ENCODE data around the gene CKAP5. TPM values are rescaled to one million over a fixed set of nuclear protein-coding genes. Genes with fewer than 3 reads are reported as not detected.

The CKAP5 gene
- total and polyA plus RNA-seq, 2 donors (not counting 1 experiment from before 2014, with no cell fraction given): 64.7 to 111 TPM

GRCh38 chr11:46728659-46729040 lies 117.4 kb downstream of the CKAP5 start:
- Histone ChIP-seq H3K79me2 (ENCODE audit: control insufficient read depth, insufficient read depth, low read length) (no peaks in the 10 kb centered on the region), H3K36me3 (ENCODE audit: control insufficient read depth, insufficient read depth, low read length) (no peaks in the 10 kb centered on the region), H4K20me1 (ENCODE audit: control insufficient read depth, extremely low read depth, insufficient read depth, low read length) (no peaks in the 10 kb centered on the region), H3K4me2 (ENCODE audit: extremely low read depth, insufficient read depth, low read length) (no peak overlapping the region), H3K4me3 (replicated peaks in 1 of 4; ENCODE audit: control extremely low read depth in 1 of 4, insufficient read depth in 1 of 4, low read depth in 3 of 4, low read length in 4 of 4) (no peak overlapping the region), H3K9ac (ENCODE audit: insufficient read depth, low read length) (no peak overlapping the region), H3K4me1 (ENCODE audit: control insufficient read depth, extremely low read depth, insufficient read depth, low read length) (no peaks in the 10 kb centered on the region), H3K27ac (ENCODE audit: insufficient read depth, low read length) (no peak overlapping the region), H3K27me3 (ENCODE audit: control insufficient read depth, insufficient read depth, low read length) (no peaks in the 10 kb centered on the region), H3K9me3 (ENCODE audit: control insufficient read depth, insufficient read depth, low read depth, low read length) (no peaks in the 10 kb centered on the region), H2AFZ (ENCODE audit: low read length) (no peak overlapping the region)
- TF ChIP-seq EZH2 (IDR thresholded peaks at IDR 0.05; ENCODE audit: low read length, missing control alignments) (no peak), CTCF (conservative IDR thresholded peaks at IDR 0.05 in 1 of 2, IDR thresholded peaks at IDR 0.05 in 1 of 2; ENCODE audit: low read depth in 1 of 2, low read length in 2 of 2) (no peak)
- DNase-seq (ENCODE audit: low read depth in 2 of 2): no peak

- no peak overlapping the region for H3K27ac ChIP-seq (ENCODE audit: insufficient read depth, low read length)
- H3K9ac ChIP-seq (ENCODE audit: insufficient read depth, low read length): no peak overlapping the region
- TF ChIP-seq EZH2 (IDR thresholded peaks at IDR 0.05; ENCODE audit: low read length, missing control alignments): no peak
- TF ChIP-seq CTCF (conservative IDR thresholded peaks at IDR 0.05 in 1 of 2, IDR thresholded peaks at IDR 0.05 in 1 of 2; ENCODE audit: low read depth in 1 of 2, low read length in 2 of 2): no peak
- H4K20me1 ChIP-seq (ENCODE audit: control insufficient read depth, extremely low read depth, insufficient read depth, low read length): no peaks in the 10 kb centered on the region
- DNase-seq (ENCODE audit: low read depth in 2 of 2): no peak
- H2AFZ ChIP-seq (ENCODE audit: low read length): no peak overlapping the region
- H3K27me3 ChIP-seq (ENCODE audit: control insufficient read depth, insufficient read depth, low read length): no peaks in the 10 kb centered on the region
- H3K79me2 ChIP-seq (ENCODE audit: control insufficient read depth, insufficient read depth, low read length): no peaks in the 10 kb centered on the region
- H3K4me2 ChIP-seq (ENCODE audit: extremely low read depth, insufficient read depth, low read length): no peak overlapping the region
- H3K9me3 ChIP-seq (ENCODE audit: control insufficient read depth, insufficient read depth, low read depth, low read length): no peaks in the 10 kb centered on the region
- no peak overlapping the region for H3K4me3 ChIP-seq (replicated peaks in 1 of 4; ENCODE audit: control extremely low read depth in 1 of 4, insufficient read depth in 1 of 4, low read depth in 3 of 4, low read length in 4 of 4)
- no peaks in the 10 kb centered on the region for H3K36me3 ChIP-seq (ENCODE audit: control insufficient read depth, insufficient read depth, low read length)
- H3K4me1 ChIP-seq (ENCODE audit: control insufficient read depth, extremely low read depth, insufficient read depth, low read length): no peaks in the 10 kb centered on the region
These were observed 118.0 kb downstream of the CKAP5 start for GRCh38 chr11:46727952-46728658.

- Histone ChIP-seq H3K27ac (ENCODE audit: insufficient read depth, low read length) (no peak overlapping the region), H3K4me2 (ENCODE audit: extremely low read depth, insufficient read depth, low read length) (no peak overlapping the region), H3K4me1 (ENCODE audit: control insufficient read depth, extremely low read depth, insufficient read depth, low read length) (no peaks in the 10 kb centered on the region), H3K27me3 (ENCODE audit: control insufficient read depth, insufficient read depth, low read length) (no peaks in the 10 kb centered on the region), H3K4me3 (replicated peaks in 1 of 4; ENCODE audit: control extremely low read depth in 1 of 4, insufficient read depth in 1 of 4, low read depth in 3 of 4, low read length in 4 of 4) (no peak overlapping the region), H3K79me2 (ENCODE audit: control insufficient read depth, insufficient read depth, low read length) (no peaks in the 10 kb centered on the region), H3K9ac (ENCODE audit: insufficient read depth, low read length) (no peak overlapping the region), H2AFZ (ENCODE audit: low read length) (no peak overlapping the region), H4K20me1 (ENCODE audit: control insufficient read depth, extremely low read depth, insufficient read depth, low read length) (no peaks in the 10 kb centered on the region), H3K9me3 (ENCODE audit: control insufficient read depth, insufficient read depth, low read depth, low read length) (no peaks in the 10 kb centered on the region), H3K36me3 (ENCODE audit: control insufficient read depth, insufficient read depth, low read length) (no peaks in the 10 kb centered on the region)
- DNase-seq (ENCODE audit: low read depth in 2 of 2): no peak
- no peak for TF ChIP-seq CTCF (conservative IDR thresholded peaks at IDR 0.05 in 1 of 2, IDR thresholded peaks at IDR 0.05 in 1 of 2; ENCODE audit: low read depth in 1 of 2, low read length in 2 of 2)
- TF ChIP-seq EZH2 (IDR thresholded peaks at IDR 0.05; ENCODE audit: low read length, missing control alignments): no peak
These were observed 119.7 kb downstream of the CKAP5 start for GRCh38 chr11:46726206-46726862.

Data from fibroblast of lung (primary cell).